Activated naive CD4-positive, alpha-beta T cell treated with anti-CD3 and anti-CD28 coated beads, Interleukin-2, amount 50 U/mL, for 16 hours (primary cell): ENCODE measurements around the gene MYO6.
"Not testable (repeated sequence)": the region's sequence is repeated elsewhere in the genome, so short reads cannot be mapped to it uniquely, and the experiment has no call there.

Experiments used
- DNase-seq: peaks from one replicate; pipeline ENCODE4 v3.0.0-alpha.2; 2020

The MYO6 gene

DNA sequence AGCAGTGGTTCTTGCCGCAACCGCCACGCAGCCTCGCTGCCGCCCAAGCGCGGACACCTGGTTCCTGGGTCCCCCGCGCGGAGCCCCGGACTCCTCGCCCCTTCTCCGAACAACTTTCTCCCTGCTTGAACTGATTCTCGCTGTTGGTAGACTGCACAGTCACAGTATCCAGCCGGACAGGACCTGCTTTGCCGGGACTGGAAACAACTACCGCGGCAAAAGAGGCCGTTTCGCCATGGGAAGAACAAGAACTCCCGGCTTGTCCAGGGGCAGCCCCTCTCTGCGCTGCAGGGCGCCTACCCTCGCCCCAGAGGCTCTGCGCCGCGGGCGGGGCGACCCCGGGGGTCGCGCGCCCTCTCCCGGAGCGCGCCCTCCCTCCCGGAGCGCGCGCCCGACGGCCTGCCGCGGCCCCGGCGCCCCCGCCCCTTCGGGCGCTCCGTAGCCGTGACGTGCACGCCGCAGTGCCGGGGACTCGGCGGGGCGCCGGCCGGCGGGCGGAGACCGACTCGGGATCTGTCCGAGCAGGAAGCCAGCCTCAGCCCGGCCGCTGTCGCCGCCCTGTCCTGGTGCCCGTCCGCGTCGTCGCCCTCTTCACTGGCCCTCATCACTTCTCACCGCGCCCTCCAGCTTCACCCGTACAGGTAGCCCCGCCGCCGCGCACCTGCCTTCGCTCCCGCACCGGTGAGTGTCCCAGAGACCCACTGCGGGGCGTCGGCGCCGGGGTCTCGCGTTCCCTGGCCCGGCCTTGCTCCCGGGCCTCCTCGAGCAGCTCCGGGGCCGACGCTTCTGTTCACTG is at the start of gene MYO6:
Gene MYO6 (plus strand): TSS at position 497 of the 796 bp plus-strand sequence. CDS start 68,309 bp downstream, outside the sequence.
- DNase-seq, result peak; percentile 32

- DNase-seq, result not testable (repeated sequence)
Measured at GRCh38 chr6:75708334-75708733, 40.7 kb upstream of the MYO6 start.

- DNase-seq, result no peak
Measured at GRCh38 chr6:75711173-75711572, 37.9 kb upstream of the MYO6 start.

- DNase-seq, result no peak
Measured at GRCh38 chr6:75719133-75719532, 29.9 kb upstream of the MYO6 start.

GRCh38 chr6:75723382-75723781 is 25.7 kb upstream of the MYO6 start:
- no peak for DNase-seq

DNA sequence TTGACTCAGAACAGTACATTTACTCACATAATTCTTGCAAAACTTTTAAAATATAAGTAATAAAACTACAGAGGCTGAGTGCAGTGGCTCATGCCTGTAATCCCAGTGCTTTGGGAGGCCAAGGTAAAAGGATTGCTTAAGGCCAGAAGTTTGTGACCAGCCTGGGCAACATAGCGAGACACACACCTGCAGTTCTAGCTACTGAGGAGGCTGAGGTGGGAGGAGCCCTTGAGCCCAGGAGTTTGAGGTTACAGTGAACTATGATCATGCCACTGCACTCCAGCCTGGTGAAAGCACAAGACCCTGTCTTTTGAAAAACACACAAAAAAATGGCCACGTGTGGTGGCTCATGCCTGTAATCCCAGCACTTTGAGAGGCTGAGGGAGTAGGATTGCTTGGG is 21.8 kb upstream of the MYO6 start:
- DNase-seq, result no peak

DNA sequence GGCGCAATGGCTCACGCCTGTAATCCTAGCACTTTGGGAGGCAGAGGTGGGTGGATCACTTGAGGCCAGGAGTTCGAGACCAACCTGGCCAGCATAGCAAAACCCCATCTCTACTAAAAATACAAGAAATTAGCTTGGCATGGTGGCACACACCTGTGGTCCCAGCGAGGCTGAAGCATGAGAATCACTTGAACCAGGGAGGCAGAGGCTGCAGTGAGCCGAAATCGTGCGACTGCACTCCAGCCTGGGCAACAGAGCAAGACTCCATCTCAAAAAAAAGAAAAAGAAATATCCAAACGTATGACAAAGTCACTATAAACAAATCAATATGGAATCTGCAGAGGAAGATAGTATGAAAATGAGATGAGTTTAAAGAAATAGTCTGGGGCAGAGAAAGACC is 18.0 kb upstream of the MYO6 start:
- not testable (repeated sequence) for DNase-seq

DNA sequence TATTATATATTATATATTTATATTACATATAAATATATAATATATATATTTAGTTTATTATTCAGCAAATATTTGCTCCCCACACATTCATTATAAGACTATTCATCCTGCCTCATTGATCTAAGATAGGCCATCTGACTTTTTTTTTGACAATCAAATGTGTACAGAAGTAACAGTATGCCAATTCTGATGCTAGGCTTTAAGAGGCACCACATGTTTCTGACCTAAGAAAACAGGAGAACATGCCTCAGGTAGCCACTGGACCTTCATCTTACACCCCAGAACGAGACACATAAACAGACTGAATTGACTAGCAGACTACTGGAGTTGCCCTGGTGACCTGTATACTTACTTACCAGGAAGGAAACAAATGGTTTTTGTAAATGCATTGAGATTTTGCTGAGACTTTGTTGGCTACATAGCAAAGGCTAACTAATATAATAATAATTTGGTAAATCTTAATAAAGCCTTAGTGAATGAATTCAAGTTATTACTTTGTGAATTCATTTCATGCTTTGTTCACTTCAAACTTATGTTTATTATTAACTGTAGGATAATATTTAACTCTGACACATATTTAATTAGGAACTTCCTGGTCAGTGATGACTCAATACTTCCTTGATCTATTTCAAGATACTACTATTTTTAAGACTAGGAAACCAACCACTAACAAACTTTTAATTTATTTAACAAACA is 13.4 kb upstream of the MYO6 start:
- DNase-seq, result no peak

DNA sequence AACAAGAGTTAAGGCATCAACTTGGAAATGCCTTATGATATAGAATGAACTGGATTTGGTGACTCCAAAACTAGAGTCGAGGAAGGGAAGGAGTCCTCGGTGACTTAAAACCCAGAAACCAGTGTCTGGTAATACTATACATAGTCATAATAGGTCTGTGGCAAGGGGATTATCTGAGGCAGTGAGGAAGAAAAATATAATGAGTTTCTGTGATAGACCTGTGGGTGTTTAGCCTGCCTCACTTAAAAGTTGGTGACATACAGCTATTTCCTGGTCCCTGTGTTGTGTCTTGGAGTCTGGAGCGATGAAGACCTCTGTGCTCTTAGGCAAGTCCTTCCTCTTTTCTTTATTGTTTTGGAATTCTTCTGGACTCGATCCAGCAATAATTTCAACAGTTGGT is 5.1 kb upstream of the MYO6 start:
- DNase-seq, result no peak

DNA sequence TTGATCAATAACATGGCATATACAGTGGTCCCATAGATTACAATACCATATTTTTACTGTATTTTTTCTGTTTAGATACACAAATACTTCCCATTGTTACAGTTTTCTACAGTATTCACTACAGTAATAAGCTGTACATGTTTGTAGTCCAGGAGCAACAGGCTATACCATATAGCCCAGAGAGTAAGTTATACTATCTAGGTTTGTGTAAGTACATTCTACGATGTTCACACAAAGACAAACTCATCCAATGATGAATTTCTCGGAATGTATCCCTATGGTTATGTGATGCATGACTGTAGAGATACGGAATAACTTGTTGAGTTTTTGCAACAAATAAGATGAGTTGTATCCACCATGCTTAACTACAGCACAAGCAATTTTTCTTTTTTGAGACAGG is 3.6 kb upstream of the MYO6 start:
- DNase-seq, result no peak

- no peak for DNase-seq
Measured at GRCh38 chr6:75746221-75746620, 2.8 kb upstream of the MYO6 start.

DNA sequence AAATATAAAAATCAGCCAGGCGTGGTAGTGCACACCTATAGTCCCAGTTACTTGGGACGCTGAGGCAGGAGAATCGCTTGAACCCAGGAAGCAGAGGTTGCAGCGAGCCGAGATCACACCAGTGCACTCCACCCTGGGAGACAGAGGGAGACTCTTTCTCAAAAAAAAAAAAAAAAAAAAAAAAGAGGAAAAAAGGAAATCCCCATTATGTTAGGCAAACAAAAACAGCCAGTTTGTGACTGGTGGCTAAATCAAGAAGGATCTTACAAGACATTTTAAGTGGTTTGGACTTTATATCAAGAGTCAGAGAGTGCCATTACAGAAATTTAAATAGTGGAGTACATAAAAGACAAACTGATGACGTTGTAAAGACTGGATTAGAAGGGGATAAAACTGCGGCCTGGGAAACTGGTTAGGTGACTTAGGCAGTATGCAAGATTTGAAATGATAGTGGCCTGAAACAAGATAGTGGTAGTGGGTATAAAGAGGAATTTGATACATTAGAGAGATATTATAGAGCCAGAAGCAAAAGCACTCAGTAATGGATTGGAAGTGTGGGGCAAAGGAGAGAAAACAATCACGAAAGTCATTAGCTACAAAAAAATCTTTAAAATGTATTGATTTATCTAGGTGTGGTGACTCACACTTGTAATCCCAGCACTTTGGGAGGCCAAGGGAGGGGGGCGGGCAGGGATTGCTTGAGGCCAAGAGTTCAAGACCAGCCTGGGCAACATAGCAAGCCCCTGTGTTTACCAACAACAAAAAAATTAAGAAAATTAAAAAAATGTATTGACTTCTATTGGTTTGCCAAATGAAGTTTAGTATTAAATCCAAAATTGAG is 1.7 kb upstream of the MYO6 start:
- DNase-seq, result no peak

DNA sequence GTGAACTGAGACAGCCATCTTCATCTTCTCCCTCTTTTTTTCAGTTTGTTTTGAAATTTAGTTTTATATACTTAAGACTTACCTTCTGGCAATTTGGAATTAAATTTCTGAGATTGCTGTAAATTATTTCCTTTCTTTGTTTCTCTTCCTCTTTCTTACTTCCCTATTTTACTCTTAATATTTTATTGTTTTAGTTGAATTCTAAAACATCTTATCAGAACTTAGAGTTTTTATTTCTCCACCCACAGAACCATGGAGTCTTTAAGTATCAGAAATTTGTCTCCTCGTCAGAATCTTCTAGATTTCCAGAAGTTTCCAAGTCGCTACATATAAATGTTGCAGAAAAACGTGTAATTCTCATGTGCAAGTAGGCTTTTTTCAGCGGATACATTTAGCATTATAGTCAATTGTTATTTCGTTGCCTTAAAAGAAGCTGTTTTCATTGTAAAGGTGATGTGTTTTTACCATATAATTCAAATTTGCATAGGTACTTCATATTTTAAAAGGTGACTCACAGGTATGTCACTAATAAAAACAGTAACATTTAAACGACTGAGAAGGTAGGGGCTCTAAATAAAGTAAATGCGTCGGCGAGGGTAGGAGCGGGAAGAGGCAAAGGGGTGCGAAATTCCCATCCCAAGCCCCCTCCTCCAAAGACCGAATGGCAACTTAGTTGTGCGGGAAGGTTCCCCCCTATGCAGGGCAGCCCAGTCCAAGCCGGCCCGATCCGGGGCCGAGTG is 866 bp upstream of the MYO6 start:
- no peak for DNase-seq

GRCh38 chr6:75751443-75751842 is 2.4 kb downstream of the MYO6 start:
- DNase-seq, result no peak

DNA sequence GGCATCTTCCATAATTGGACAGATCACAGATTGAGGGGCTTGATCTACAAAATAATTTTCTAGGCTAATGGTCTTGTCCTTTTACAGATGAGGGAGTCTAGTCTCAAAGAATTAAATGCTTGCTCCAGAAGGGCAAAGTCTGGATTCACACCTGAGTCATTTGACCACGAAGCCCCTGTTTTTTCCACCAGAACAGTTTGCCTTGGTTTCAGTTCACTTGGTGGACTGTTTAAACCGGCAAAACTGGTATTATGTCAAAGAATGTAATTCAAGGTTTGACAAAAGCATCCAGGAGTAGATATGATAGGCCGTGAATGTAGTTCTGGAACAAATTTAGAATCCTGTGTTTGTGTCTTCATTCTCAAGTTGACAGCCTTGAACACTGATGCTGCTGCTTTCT is 3.3 kb downstream of the MYO6 start:
- no peak for DNase-seq

GRCh38 chr6:75755704-75756103 is 6.7 kb downstream of the MYO6 start:
- no peak for DNase-seq

- no peak for DNase-seq
Measured at GRCh38 chr6:75757295-75757694, 8.3 kb downstream of the MYO6 start.

DNA sequence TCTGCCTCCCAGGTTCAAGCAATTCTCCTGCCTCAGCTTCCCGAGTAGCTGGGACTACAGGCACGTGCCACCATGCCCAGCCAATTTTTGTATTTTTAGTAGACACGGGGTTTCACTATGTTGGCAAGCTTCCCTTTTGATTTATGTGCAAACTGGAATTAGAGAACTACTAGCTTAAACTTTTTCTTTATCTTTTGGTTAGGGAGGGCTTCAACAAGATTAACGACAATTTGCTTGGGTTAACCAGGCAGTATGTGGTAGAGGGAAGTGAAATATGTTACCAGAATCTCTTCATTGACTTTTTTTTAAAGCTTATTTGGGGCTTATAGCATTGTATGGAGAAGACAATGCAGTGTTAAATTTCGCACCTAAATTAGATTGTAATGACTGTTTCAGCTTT is 9.0 kb downstream of the MYO6 start:
- DNase-seq, result no peak

GRCh38 chr6:75759207-75759606 is 10.2 kb downstream of the MYO6 start:
- DNase-seq, result no peak

DNA sequence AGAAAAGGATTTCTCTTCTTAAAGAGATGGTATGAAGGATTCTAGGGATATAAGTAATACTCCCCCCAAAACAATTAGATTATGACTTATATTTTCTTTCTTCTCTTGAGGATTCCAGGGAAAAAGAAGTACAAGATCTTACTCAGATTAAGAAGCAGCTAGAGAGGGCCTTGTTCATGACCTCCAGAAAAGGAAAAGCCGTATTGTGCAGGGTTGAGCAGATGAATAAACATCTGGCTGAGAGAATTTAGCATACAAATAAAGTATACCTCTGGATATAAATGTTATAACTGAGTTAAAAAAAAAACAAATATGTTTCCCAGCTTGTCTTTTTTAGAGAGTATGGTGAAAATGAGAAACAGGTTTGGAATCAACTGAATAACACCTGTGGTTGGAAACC is 11.3 kb downstream of the MYO6 start:
- no peak for DNase-seq

- DNase-seq, result no peak
Measured at GRCh38 chr6:75761489-75761888, 12.4 kb downstream of the MYO6 start.

GRCh38 chr6:75762063-75762462 is 13.0 kb downstream of the MYO6 start:
- DNase-seq, result no peak

GRCh38 chr6:75766387-75766786 is 17.3 kb downstream of the MYO6 start:
- DNase-seq, result no peak
